ENCODE measurements around the gene ARHGAP12.

GRCh38 chr10:31937371-31937770 lies 8.7 kb upstream of the ARHGAP12 start:
- TF ChIP-seq, protein P1, sequence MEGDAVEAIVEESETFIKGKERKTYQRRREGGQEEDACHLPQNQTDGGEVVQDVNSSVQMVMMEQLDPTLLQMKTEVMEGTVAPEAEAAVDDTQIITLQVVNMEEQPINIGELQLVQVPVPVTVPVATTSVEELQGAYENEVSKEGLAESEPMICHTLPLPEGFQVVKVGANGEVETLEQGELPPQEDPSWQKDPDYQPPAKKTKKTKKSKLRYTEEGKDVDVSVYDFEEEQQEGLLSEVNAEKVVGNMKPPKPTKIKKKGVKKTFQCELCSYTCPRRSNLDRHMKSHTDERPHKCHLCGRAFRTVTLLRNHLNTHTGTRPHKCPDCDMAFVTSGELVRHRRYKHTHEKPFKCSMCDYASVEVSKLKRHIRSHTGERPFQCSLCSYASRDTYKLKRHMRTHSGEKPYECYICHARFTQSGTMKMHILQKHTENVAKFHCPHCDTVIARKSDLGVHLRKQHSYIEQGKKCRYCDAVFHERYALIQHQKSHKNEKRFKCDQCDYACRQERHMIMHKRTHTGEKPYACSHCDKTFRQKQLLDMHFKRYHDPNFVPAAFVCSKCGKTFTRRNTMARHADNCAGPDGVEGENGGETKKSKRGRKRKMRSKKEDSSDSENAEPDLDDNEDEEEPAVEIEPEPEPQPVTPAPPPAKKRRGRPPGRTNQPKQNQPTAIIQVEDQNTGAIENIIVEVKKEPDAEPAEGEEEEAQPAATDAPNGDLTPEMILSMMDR (conservative IDR thresholded peaks at IDR 0.05 in 1 of 2, IDR thresholded peaks at IDR 0.05 in 1 of 2; ENCODE audit: extremely low read depth in 1 of 2, insufficient read depth in 1 of 2, low read depth in 1 of 2, low read length in 2 of 2): no peak
- TF ChIP-seq EZH2 (IDR thresholded peaks at IDR 0.05; ENCODE audit: borderline replicate concordance, low read length): no peak

All from mammary epithelial cell (primary cell).